SHP77 (cell line): ENCODE results near the gene VSTM2B.
"Not testable (repeated sequence)": the region's sequence is repeated elsewhere in the genome, so short reads cannot be mapped to it uniquely, and the experiment has no call there.

Experiments used
- DNase-seq, 2 experiments: peaks; one replicate each; lab custom pipeline; 2025; lab: John Stamatoyannopoulos, UW

VSTM2B gene

GRCh38 chr19:29545866-29546582, 20.2 kb downstream of the VSTM2B start:
- no peak for DNase-seq

DNA sequence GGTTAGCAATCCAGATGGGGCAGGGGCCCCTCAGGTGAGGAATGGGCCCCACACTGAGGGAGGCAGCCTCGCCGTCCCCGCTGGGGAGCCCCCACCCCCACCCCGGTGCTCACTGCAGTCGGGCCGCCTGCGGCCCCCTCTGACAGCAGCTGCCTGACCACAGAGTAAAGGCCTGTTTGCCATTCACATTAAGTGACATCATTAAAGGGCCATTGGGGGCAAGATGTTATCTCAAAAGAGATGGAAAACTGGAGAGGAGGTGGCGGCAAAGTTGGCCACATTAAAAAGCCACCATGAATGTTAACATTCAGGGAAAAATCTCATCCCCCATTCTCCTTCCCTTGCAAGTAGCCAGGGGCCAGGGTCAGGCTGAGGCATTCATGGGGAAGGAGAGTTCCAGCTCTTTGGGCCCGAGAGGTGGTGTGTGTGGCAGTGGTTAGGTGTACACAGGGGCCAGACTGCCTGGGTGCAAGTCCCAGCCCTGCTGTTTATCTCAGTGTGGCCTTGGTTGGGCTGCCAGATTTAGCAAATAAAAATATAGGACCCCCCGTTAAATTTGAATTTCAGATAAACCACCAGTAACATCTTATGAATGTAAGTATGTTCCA, 20.9 kb downstream of the VSTM2B start:
- no peak for DNase-seq

- DNase-seq, result no peak
These were observed 21.7 kb downstream of the VSTM2B start for GRCh38 chr19:29547361-29547960.

DNA sequence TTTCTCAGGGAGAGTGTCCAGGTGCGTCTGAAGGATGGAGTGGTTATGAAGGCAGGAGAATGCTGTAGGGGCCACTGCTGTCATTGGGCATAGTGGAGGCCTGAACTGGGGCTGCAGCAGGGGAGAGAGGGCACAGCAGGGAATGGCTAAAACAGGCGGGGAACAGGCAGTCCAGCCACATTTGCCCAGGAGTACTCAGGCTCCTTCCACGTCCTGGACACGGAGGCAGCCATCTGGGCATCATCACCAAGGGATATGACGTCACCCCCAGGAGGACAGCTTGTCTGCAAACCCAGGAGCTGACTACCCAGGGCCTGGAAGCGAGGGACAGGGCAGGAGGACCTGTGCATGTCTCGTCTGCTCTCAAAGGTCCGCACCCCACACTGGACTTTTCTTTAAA, 22.2 kb downstream of the VSTM2B start:
- no peak for DNase-seq

DNA sequence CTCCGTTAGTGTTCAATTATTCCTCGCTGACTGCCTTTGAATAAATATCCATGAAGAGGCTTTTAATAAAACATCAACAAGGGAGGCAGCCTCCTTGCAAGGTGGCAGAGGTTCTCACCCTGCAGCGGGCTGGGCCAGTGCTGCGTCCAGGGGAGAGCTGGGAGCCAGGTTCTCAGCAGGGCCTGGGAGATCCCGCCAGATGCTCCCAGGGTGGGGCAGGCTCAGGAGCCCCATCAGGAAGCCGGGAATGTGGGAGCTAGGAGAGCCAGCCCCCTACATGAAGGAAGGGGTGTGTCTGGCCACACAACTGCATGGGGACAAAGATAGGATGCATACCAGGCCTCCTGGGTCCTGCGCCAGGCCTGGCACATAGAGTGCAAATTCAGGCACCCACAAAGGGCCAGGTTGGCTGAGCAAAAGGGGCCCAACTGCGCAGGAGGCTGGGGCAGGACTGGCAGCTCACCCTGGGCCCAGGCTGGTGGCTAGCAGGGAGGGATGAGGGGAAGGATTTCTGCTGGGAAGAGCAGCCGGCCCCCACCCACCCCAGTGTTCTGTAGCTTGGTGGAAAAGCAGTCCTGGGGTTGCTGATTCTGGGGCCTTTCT, 22.8 kb downstream of the VSTM2B start:
- DNase-seq, result no peak

DNA sequence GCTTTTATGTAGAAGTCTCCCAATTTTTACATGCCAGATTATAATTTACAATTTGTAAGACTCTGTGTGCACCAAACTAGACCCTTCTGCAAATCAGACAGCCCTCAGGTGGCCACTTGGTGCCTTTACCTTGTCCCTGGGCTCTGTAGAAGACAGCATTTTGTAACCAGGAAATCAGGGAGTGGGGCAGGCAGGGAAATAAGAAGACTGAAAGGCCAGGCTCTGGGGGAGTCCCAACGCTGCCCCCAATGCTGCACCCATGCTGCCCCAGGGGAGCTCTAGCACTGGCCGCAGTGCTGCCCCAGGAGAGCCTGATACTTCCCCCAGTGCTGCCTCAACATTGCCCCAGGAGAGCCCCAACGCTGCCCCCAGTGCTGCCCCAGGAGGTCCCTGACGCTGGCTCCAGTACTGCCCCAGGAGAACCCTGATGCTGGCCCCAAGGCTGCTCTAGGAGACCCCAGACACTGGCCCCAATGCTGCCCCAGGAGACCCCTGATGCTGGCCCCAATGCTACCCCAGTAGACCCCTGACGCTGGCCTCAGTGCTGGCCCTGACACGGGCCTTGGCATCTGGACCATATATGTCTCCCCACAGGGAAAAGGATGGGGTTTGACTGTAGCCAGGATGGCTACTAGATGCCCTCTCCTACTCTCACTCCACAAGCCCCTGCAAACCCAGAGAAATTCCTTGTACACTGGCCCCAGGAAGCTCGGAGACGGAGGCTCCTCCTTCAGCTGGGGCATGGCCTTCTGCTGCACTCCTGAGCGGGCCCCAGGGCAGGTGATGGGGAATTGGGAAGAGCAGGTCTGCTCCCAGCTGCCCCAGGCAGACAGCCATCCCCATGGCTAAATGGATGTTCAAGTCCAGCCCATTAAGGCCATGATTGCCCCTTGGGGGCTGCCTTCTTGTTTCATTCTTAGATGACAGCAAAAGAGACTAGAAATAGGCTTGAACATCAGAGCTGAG, 23.6 kb downstream of the VSTM2B start:
- no peak for DNase-seq

- no peak for DNase-seq
These were observed 25.1 kb downstream of the VSTM2B start for GRCh38 chr19:29550896-29551295.

DNA sequence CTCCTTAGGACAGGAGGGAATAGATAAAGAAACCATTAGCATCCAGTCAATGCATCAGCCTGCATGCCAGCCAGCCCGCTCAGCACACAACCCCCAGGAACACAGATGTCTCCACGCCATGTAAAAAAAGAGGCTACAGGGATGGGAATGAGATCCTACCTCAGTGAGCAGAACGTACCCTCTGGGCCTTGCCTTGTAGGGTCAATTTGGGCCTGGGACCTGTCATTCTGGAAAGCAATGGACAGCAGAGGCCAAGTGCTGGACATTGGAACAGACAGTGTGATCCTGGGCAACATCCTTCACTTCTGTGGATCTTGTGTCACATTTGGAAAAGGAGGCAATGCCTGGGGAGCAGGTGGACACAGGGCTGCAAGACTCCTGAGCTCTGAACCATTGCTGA, 26.0 kb downstream of the VSTM2B start:
- DNase-seq, result no peak

DNA sequence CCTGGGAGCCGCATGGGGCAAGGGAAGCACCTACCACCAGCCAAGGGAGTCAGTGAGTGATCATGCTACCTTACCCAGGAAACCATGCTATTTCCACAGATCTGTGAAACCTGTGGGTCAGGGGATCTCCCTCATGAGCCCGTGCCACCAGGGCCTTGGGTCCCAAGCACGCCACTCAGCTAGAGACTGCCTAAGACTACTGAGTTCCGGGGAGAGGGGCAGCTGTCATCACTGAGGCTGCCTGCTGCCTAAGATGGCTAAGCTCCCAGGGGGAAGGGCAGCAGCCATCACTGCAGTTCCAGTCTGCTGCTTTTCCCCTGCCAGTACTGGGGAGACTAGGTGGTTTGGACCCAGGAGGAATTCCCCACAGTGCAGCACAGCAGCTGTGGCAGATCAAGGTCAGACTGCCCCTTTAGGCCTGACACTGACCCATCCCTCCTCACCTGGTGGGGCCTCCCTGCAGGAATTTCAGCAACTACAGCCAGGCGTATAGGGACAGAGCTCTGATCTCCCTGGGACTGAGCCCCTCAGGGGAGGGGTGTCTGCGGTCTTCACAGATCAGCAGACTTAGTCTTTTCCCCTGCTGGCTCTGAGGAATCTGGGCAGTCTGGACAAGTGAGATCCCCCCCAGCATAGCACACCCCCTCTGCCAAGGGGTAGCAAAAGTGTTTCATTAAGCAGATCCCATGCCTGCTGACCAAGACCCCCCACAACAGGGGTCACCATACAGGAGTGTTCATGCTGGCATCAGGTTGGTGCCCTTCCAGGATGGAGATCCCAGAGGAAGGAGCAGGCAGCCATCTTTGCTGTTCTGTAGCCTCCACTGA, 26.9 kb downstream of the VSTM2B start:
- DNase-seq, result no peak

GRCh38 chr19:29554149-29554548, 28.4 kb downstream of the VSTM2B start:
- no peak for DNase-seq

DNA sequence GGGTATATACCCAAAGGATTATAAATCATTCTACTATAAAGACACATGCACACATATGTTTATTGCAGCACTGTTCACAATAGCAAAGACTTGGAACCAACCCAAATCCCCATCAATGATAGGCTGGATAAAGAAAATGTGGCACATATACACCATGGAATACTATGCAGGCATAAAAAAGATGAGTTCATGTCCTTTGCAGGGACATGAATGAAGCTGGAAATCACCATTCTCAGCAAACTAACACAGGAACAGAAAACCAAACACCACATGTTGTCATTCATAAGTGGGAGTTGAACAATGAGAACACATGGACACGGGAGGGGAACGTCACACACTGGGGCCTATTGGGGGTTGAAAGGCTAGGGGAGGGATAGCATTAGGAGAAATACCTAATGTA, 33.3 kb downstream of the VSTM2B start:
- DNase-seq, result not testable (repeated sequence)

GRCh38 chr19:29559743-29560142, 33.9 kb downstream of the VSTM2B start:
- no peak for DNase-seq

DNA sequence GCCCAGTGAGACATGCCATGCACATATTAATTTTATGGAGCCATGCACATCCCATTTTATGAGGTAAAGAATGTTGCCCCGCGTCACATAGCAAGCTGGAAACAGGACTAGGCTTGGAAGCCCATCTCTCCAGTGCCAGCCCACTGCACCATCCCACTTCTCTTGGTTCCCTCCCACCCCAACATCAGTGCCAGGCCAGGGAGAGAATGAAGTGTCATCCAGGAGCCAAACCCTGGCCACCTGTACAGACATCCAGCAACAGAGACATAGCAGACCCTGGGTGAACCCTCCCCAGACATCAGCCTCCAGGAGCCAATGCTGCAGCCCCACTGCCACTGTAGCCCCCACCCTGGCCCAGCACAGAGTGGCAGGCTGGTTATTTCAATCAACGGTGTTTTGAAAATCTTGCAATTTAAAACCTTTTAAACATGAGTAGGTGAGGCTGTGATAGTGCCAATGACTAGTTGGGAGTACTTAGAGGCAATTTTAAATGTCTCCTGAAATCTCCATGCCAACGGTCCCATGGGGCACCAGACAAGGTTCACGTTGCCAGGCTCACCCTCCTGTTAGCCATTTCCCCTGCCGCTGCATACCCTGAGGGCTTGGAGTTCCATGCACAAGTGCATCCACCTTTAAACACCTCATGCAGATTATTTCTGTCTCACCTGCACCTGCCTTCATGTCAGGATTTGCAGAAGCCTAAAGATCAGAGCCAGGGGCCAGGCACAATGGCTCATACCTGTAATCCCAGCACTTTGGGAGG, 34.7 kb downstream of the VSTM2B start:
- no peak for DNase-seq

GRCh38 chr19:29561601-29562000, 35.8 kb downstream of the VSTM2B start:
- no peak for DNase-seq

DNA sequence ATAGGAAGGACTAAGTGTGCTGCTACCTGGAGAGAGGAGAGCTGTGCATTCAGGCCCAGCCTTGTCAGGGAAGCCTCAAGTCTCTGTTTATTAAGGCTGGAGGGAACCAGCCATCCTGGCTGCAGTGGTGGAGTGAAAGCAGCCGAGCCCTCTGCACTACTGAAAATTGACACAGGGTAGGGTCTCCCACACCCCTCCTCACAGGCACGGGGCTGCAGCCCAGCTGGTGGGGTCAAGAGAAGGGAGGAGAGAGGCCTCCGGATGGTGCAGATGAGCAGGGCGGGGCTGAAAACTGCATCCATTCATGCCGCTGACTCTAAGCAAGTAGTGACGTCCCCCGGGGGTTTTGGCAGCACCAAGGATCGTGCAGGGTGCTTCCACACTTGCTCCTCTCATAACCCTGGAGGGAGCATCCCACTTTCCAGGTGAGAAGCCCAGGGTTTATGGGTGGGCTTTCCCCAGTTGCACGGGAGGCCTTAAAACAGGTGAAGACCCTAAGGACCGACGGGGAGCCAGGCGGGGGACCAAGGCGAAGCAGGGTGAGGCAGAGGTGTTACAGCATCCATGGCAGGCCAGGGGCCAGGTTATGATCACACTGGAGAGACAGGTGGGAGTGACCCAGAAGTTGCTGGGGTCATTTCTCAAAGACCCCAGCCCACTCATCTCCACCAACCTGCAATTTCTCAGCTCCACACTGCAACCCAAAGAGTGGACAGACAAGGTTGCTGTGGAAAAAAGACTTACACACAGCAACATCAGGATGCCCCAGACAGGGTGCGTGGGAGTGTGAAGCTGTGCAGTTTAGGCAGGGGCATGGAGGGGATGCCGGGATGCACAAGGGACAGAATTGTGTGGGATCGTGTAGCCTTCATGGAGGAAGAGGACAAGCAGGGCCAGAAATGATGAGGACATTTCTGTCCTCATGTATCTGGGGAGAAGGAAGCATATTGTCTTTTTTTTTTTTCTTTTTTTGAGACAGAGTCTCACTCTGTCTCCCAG, 36.8 kb downstream of the VSTM2B start:
- DNase-seq, result no peak

GRCh38 chr19:29563486-29564101, 37.8 kb downstream of the VSTM2B start:
- DNase-seq, result no peak

GRCh38 chr19:29564574-29565005, 38.8 kb downstream of the VSTM2B start:
- no peak for DNase-seq

- no peak for DNase-seq
These were observed 39.4 kb downstream of the VSTM2B start for GRCh38 chr19:29565171-29565570.
